SK-MEL-5 (cell line): ENCODE results near the gene SPEM3. TPM values are rescaled to one million over a fixed set of nuclear protein-coding genes. Genes with fewer than 3 reads are reported as not detected.
A peak's percentile ranks its signal among the peaks of the same experiment; 100 is the strongest.
"Not testable (repeated sequence)": the region's sequence is repeated elsewhere in the genome, so short reads cannot be mapped to it uniquely, and the experiment has no call there.

Experiments used
- DNase-seq: peaks from one replicate; pipeline ENCODE4 v3.0.0-alpha.2; 2016; ENCODE audit warnings: low read depth, low spot score
- in situ Hi-C: cut with HindIII; loops from 2 replicates; pipeline ENCODE4 v1.10.0; 2016; ENCODE audit warnings: low sequenced_read_pairs, high pct_unique_total_duplicates, low pct_unique_long_range_greater_than_20kb
- total RNA-seq: library from RNA; depleted of rRNA; stranded (reverse); fragments of >200 nt; shearing (Covaris generic); gene quantifications from 2 replicates; pipeline ENCODE4 v1.2.3, GENCODE V29; 2014; rRNA removed

Gene SPEM3
- total RNA-seq, 1 experiment from 2014 or later, result not detected

GRCh38 chr17:7477392-7478275, 49.0 kb downstream of the SPEM3 start:
- DNase-seq, result no peak
- in situ Hi-C loops, result no loop called here

GRCh38 chr17:7478276-7479212, 49.9 kb downstream of the SPEM3 start:
- peak; percentile 27 for DNase-seq
- in situ Hi-C loops, result no loop called here

- in situ Hi-C loops, result no loop called here
- peak; percentile 34 for DNase-seq
Measured at GRCh38 chr17:7479213-7480088, 50.8 kb downstream of the SPEM3 start, which contains the start of gene ZBTB4. Gene ZBTB4, minus strand, starts transcription at chr17:7479631. Its CDS starts 12,830 bp downstream, at chr17:7466801.

- in situ Hi-C loops, result no loop called here
- DNase-seq, result no peak
Measured at GRCh38 chr17:7480089-7480384, 51.4 kb downstream of the SPEM3 start.

- DNase-seq, in situ Hi-C loops: not testable (repeated sequence)
Measured at GRCh38 chr17:7481275-7481674, 52.6 kb downstream of the SPEM3 start, which contains the start of gene SLC35G6. Gene SLC35G6, plus strand, starts transcription at chr17:7481446. Its CDS starts 71 bp downstream, at chr17:7481517.

GRCh38 chr17:7481842-7482741, 53.4 kb downstream of the SPEM3 start:
- DNase-seq, in situ Hi-C loops: not testable (repeated sequence)

Other genes starting within 250 kb of the SPEM3 start
- 0.21 and 0.56 TPM in 2 replicates for gene ASGR1, start 249.5 kb upstream of the SPEM3 start, total RNA-seq
- 3.7 and 3.9 TPM in 2 replicates for gene DLG4, start 209.0 kb upstream of the SPEM3 start, total RNA-seq
- gene ACADVL, start 208.9 kb upstream of the SPEM3 start, total RNA-seq, result 123 and 148 TPM in 2 replicates
- 86.9 and 91.5 TPM in 2 replicates for gene DVL2, start 194.3 kb upstream of the SPEM3 start, total RNA-seq
- 69.0 and 81.3 TPM in 2 replicates for gene PHF23, start 189.4 kb upstream of the SPEM3 start, total RNA-seq
- 237 and 305 TPM in 2 replicates for gene GABARAP, start 186.4 kb upstream of the SPEM3 start, total RNA-seq
- gene CTDNEP1, start 177.1 kb upstream of the SPEM3 start, total RNA-seq, result 26.9 and 29.2 TPM in 2 replicates
- gene ELP5, start 176.6 kb upstream of the SPEM3 start, total RNA-seq, result 43.8 and 58.7 TPM in 2 replicates
- not detected in 2 replicates for gene CLDN7, start 166.4 kb upstream of the SPEM3 start, total RNA-seq
- 0.79 and 1.1 TPM in 2 replicates for gene SLC2A4, start 147.1 kb upstream of the SPEM3 start, total RNA-seq
- gene YBX2, start 134.2 kb upstream of the SPEM3 start, total RNA-seq, result 0.08 and 0.59 TPM in 2 replicates
- gene EIF5A, start 121.2 kb upstream of the SPEM3 start, total RNA-seq, result 839 and 914 TPM in 2 replicates
- 73.7 and 74.8 TPM in 2 replicates for gene GPS2, start 113.5 kb upstream of the SPEM3 start, total RNA-seq
- gene NEURL4, start 99.5 kb upstream of the SPEM3 start, total RNA-seq, result 13.6 and 19.4 TPM in 2 replicates
- 0.03 TPM in 1 of 2 replicates, not detected in the other for gene ACAP1, start 92.3 kb upstream of the SPEM3 start, total RNA-seq
- gene KCTD11, start 76.7 kb upstream of the SPEM3 start, total RNA-seq, result 2.0 and 2.5 TPM in 2 replicates
- not detected in 2 replicates for gene TMEM95, start 73.7 kb upstream of the SPEM3 start, total RNA-seq
- 0.24 TPM in 1 of 2 replicates, not detected in the other for gene TNK1, start 47.8 kb upstream of the SPEM3 start, total RNA-seq
- 5.1 and 9.6 TPM in 2 replicates for gene PLSCR3, start 34.3 kb upstream of the SPEM3 start, total RNA-seq
- 147 and 188 TPM in 2 replicates for gene TMEM256, start 24.8 kb upstream of the SPEM3 start, total RNA-seq
- gene NLGN2, start 21.0 kb upstream of the SPEM3 start, total RNA-seq, result 0.55 and 1.7 TPM in 2 replicates
- gene SPEM1, start 8.5 kb upstream of the SPEM3 start, total RNA-seq, result not detected in 2 replicates
- not detected in 2 replicates for gene SPEM2, start 3.2 kb upstream of the SPEM3 start, total RNA-seq
- 6.8 and 7.0 TPM in 2 replicates for gene TMEM102, start 6.6 kb downstream of the SPEM3 start, total RNA-seq
- 0.45 and 0.61 TPM in 2 replicates for gene FGF11, start 10.7 kb downstream of the SPEM3 start, total RNA-seq
- 3.3 and 4.5 TPM in 2 replicates for gene CHRNB1, start 16.2 kb downstream of the SPEM3 start, total RNA-seq
- 14.3 and 14.6 TPM in 2 replicates for gene ZBTB4, start 50.8 kb downstream of the SPEM3 start, total RNA-seq
- gene SLC35G6, start 52.6 kb downstream of the SPEM3 start, total RNA-seq, result not detected in 2 replicates
- gene POLR2A, start 55.5 kb downstream of the SPEM3 start, total RNA-seq, result 20.6 and 24.0 TPM in 2 replicates
- gene TNFSF12, start 120.2 kb downstream of the SPEM3 start, total RNA-seq, result 0.88 and 1.2 TPM in 2 replicates
- 0.11 TPM in 1 of 2 replicates, not detected in the other for gene TNFSF13, start 129.9 kb downstream of the SPEM3 start, total RNA-seq
- gene SENP3, start 133.1 kb downstream of the SPEM3 start, total RNA-seq, result 103 and 113 TPM in 2 replicates
- gene CD68, start 150.8 kb downstream of the SPEM3 start, total RNA-seq, result 69.3 and 74.5 TPM in 2 replicates
- 151 and 154 TPM in 2 replicates for gene MPDU1, start 155.0 kb downstream of the SPEM3 start, total RNA-seq
- not detected in 2 replicates for gene SOX15, start 161.2 kb downstream of the SPEM3 start, total RNA-seq
- gene FXR2, start 186.0 kb downstream of the SPEM3 start, total RNA-seq, result 56.6 and 61.7 TPM in 2 replicates
- 49.6 and 56.3 TPM in 2 replicates for gene SAT2, start 199.0 kb downstream of the SPEM3 start, total RNA-seq
- gene SHBG, start 201.3 kb downstream of the SPEM3 start, total RNA-seq, result 0.82 and 1.6 TPM in 2 replicates
- 0.27 and 0.85 TPM in 2 replicates for gene ATP1B2, start 222.1 kb downstream of the SPEM3 start, total RNA-seq